GM18519 (cell line): Measurements from ENCODE around the gene VSIG2.

Experiments
- ATAC-seq: cut with Tn5 transposase; IDR thresholded peaks from one replicate; pipeline ENCODE4 v1.9.1; 2021; ENCODE audit warnings: mild to moderate bottlenecking, moderate library complexity; ENCODE audit not compliant: unreplicated experiment, low FRiP score

The VSIG2 gene

DNA sequence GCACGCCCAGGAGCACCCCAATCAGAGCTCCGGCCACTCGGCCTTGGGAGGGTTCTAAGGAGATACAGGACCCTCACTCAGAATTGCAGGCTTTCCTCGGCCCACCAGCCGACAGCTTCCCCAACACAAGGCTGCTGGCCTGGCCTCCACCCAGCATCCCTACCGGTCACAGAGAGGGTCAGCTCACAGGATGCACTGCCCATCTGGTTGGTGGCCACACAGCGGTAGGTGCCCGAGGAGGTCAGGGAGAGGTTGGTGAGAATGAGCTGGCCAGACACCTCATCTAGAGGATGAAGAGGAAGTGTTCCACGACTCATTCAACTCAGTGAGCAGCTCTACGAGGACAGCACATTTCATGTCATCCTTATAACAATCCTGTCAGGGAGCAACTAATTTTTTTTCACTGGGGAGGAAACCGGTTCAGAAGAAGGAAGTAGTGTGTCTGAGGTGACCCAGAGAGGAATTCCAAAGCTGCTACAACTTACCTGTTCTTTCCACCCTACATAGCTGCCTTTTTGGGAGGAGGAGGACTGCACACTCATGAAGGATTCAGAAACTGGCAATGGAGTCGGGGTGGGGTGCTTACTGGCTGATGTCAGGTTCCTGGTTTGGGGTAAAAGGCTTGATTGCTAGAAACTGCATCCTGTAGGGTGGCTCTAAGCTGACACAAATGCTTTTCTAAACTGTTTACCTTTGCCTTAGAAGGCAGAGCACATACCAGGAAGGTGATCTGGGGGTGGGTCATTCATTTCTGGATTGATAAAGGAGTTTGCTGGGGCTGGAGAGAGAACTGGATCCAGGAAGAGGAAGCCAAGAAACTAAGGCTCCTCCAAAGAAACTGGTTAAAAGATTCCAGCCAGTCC, 3.3 kb downstream of the VSIG2 start:
- no peak for ATAC-seq

DNA sequence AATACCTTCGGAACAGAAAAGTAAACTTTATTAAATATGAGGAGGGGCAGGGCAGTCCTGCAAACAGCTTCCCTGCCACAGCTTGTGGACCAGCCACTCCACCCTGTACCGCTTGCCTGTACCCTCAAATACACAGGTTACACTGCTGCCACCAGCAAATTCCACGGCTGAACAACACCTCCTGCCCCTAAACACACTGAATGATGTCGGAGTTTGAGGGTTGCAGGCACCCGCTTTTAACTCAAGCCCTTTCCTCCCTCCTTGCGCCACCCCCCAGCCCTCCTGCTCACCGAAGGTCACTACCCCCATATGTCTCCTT, 4.0 kb downstream of the VSIG2 start:
- ATAC-seq, result no peak

DNA sequence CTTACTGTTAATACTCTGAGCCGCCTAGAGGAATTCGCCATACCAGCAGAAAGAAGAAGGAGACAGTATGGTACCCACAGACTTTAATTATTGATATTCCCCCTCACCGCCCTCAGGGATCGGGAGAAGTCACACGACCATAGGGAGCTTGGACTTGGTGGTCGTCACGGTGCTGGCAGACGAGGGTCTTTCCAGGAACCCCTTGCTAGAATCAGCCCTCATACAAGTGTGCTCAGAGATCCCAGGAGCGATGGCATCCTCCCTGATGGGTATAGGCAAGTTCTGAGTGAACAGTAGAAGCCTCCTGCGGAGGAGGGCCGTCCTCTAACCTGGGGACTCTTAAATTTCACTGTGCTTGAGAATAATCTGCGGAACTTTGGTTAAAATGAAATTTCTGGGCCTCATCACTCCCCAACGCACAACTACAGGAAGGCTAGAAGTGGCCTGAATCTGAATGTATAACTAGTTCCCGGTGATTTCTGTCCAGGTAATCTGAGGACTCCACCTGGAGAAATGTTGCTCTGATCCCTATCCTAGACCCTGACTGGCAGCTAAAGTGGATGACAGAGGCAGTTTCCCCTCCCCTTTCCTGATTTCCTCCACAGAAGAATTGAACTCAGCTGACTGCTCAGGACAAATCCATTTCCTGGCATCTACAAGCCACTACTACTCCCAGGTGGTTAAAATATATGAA, 4.5 kb downstream of the VSIG2 start:
- no peak for ATAC-seq

DNA sequence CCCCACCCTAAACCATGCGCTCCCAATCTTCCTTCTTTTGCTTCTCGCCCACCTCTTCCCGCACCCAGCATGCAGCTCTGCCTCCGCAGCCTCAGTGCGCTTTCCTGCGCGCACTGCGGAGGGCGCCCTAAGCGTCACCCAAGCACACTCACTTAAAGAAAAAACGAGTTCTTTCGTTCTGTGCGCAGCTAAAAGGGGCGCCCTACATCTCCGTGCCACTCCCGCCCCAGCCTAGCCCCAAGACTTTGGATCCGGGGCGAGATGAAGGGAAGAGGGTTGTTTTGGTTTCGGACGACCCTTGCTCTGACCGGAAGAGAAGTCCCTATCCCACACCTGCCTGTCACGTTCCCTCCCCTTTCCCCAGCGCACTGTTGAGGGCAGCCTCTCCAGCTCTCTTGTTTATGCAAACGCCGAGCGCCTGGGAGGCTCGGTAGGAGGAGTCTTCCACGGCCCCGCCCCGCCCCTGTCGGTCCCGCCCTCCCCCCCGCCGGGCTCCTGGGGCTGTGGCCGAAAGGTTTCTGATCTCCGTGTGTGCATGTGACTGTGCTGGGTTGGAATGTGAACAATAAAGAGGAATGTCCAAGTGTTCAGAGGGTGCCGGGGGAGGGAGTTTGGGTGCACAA, 5.3 kb downstream of the VSIG2 start:
- peak; percentile 78 for ATAC-seq

DNA sequence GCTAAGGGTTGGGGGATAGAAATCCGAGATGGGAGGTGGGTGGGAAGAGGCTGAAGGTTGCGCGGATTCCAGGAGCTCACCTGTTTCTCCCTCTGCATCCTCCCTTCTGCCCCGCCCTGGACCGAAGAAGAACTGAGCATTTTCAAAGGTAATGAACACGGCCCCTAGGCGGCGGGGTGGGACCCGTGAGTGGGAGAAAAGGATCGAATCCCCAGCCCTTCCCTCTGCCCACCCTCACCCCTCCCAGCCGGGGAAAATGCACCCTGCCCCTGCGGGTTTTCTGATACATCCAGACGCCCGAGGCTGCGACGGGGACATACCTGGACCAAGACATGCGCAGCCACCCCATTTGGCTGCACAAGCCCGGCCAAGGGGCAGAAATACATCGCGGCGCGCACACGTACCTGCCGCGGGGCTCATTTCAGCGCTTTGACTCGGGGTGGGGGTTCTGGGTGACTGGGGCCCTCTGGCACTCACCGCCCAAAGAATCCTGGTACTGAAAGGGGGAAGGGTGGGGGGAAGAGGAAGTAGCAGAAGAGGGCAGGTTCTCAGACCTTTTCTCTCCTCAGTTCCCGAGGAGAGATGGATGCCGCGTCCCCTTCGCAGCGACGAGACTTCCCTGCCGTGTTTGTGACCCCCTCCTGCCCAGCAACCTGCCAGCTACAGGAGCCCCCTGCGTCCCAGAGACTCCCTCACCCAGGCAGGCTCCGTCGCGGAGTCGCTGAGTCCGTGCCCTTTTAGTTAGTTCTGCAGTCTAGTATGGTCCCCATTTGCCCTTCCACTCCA, 6.0 kb downstream of the VSIG2 start:
- ATAC-seq, result no peak

DNA sequence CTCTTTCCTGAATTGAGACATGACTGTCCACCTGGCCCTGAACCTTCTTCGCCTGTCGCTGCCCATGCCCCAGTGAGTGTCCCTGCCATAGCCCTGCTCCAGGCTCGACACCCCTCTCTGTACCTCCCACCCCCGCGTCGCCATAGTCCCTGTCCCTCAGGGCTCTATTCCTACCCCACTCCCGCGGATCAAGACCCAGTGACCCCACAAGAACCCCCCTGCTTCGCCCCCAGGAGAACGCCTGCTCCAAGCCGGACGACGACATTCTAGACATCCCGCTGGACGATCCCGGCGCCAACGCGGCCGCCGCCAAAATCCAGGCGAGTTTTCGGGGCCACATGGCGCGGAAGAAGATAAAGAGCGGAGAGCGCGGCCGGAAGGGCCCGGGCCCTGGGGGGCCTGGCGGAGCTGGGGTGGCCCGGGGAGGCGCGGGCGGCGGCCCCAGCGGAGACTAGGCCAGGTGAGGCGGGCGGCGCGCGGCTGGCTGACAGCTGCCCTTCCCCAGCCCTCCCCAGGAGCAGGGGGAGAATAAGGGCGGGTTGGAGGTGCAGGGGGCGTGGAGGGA, 6.7 kb downstream of the VSIG2 start:
- no peak for ATAC-seq

DNA sequence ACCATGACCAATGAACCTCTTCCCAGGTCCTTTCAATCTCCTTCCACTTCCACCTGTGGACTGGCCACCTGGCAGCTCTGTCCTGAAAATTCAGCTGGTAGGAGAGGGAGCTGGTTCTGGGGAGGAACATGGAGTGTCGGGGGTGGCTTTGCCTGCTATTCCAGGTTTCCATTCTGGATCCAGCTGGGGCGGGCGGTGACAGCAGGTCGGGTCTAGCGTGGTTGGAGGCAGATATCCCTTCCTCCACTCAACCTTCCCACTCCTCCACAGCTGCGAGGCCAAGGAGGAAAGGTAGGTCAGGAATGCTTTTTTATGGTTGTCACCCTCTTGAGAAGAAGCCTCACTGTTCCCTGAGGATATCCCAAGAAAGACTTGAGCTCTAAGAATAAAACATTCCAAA, 9.0 kb downstream of the VSIG2 start:
- no peak for ATAC-seq

DNA sequence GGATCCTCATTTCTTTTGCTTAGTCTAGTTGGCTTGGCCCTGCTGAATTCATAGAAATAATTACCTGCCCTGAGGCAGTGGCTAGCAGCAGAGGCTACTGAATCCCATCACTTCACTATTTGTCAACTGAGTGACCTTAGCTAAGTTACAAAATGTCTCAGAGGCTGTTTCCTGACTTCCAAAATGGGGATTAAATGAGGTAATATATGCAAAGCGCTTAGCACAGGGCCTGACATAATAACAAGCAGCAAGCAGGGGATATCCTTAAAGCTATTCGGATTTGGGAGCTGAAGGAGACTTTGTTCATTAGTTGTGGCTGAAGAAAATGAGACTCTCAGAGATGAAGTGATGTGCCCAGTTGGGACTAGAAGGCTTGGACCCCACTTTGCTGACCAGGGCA, 9.5 kb downstream of the VSIG2 start:
- no peak for ATAC-seq

DNA sequence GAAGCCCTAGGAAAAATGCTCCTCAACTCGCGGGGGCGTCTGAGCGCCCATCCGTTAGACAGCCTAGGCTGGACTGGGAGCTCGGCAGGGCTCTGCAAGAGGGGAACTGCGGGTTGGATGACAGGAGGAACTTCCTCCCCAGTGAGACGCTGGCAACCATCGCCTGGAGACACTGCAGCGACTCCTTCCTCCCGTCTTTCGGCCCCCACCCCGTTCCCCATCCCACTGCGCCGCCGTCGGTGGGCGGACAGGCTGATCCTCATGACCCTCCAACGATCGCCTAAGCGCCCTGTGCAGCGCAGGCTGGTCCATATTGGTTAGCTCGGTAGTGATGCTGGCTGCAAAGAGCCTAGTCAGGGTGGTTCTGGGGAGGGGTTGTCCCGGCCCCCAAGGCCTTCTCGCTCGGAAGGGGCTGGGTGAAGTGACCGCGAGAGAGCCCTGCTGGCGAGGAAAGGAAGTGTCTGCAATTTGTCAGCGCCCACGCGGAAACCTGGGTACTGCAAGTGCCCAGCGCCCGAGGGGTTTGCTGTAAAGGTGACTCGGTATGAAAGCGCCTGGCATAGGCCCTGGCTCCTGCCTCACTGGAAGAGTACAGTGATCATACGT, 11.7 kb downstream of the VSIG2 start:
- peak; percentile 31 for ATAC-seq

DNA sequence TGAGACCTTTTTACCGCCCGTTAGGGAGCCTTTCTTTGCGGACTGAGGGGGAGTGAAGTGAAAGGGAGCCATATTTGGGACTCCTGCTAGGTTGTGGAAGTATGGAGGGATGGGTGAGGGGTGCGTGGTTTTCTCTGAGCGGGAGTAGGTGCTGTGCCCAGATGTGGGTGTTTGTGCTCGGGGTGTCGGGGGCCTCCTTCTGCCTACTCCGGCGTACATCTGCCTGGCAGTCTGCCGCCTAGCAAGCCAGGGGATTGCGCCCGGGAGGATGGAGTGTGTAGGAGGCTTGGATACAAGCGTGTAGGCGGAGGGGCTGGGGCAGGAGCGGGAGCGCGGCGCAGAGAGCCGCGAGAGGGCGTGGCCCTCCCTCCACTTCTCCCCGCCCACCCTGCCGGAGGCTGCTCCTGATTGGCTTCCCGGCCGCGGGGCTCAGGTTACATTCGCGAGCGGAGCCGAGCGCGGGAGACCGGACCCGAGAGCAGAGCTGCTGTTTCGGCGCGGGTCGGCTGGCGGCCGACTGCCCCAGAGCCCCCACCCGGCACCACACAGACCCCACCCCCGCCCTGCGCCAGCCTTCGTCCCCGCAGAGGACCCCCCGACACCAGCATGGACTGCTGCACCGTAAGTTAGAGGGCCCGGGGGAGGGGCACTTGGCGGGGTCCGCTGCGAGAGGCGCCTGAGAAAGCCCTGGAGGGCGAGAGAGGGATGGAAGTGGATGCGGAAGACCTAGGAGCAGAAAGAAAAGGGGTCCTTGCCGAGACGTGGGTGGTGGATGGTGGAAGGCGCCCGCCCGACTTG, 12.4 kb downstream of the VSIG2 start, which contains the start of gene NRGN:
Gene NRGN, plus strand, starts transcription at position 464 of the 798 bp plus-strand sequence. Its CDS starts 143 bp downstream, at position 607.
- peak; percentile 94 for ATAC-seq

DNA sequence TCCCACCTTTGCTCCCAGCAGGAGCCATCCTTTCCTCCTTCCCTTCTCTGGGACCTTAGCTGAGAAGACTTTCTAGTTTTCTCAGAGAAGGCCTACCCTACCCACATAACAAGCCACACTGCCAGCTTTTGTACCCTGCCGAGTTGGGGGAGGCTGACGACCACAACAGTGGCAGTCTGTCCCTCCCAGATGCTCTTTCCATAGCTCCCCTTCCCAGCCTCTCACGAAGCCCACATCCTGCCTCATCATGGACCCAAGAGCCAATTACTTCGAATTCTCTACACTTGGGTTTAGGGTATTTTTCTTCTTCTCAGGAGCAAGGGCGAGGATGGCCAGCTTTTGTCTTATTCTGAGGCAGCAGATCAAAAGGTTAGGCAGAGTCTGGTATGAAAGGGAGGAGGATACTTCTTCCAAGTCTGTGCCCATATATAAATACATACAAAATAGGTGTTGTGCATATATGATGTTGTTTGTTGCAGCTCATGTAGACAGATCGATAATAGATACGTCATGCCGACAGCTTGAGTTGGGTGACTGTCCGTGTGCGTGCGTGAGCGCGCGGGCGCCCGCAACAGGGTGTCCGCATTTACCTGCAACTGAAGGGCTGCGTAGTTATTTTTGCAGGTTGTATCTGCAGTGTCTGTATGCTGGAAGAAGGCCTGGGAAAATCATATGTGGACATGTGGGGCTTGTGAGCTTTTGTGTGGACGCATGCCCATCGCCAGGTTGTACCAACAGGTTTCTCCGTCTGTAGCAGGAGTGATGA, 13.2 kb downstream of the VSIG2 start:
- ATAC-seq, result no peak

DNA sequence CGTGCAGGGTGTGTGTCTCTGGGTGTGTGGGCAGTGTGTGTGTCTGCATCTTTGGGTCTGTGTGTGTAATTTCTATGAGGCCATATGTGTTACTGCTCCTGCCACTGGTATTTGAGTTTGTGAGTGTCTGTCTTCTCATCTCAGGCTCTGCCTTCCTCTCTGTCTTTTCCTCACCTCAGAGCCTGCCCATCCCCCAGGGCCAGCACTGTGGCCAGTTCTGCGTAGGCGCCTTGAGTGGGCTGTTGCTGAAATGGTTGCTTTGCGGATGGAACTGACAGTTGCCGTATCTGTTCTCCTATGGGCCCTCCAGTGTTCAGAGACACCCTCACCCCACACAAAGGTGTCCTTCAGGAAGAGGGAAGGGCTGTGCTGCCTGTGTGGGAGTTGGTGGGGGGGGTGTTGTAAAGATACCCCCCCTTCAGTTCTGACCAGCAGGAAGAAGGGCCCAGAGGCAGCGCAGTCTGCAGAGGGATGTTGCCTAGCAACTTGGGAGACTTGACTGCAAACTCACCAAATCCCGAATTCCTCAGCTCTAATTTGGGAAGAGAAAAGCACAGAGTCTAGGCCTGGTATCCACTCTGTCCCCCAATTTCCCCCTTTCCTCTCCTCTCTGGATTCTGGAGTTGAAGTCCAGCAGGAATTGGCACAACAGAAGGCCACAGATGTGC, 14.3 kb downstream of the VSIG2 start:
- no peak for ATAC-seq

DNA sequence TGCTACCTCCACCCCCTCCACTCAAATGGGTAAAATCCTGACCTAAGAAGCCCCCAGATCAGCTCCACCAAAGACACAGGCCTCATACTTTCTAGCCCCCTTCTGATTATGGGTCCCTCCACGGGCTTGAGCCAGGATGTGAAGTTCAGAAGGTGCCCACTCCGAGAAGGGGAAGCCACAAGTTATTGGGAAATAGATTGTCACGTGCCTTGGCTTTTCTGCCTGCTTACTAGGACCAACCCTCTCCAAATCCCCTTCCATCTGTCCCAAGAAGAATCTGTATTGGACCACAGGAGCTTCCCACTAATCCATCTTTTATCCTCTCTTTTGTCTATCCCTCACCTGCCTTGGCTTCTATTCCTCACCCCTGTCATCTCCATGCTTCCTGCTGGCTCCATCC, 15.3 kb downstream of the VSIG2 start:
- no peak for ATAC-seq

DNA sequence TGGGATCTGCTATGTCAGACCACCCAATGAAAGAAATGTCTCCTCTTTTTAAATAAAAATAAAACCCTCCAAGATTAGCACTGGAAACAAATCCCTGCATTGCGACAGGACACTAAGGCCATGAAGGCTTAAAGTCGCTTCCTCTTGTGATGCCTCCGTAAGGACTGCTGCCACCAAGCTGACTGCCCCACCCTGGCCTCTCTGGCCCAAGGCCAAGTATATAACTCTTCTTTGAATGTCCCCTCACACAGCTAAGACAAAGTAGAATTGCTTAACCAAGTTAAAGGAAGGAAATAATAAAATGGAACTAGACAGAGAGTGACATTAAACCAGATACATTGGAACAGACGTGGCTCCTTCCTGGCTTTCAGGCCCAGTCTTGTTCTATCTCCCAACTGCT, 19.8 kb downstream of the VSIG2 start:
- no peak for ATAC-seq

DNA sequence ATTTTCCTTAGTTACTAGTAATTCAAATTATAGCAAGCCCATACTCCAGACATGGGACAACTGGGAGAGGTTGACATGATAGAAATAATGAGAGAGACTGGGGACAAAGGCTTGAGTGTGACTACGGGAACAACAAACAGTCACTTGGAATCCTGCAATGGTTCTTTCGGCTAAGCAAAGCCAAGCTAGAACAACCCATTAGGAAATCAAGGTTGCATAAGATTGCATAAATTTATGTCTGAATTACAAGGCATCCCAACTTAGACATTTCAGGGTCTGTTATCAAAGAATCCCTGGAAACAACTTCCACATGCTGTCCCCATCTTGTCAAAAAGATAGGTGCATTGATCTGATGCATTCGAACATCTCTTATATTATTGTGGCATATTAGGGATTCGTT, 22.5 kb downstream of the VSIG2 start:
- no peak for ATAC-seq

DNA sequence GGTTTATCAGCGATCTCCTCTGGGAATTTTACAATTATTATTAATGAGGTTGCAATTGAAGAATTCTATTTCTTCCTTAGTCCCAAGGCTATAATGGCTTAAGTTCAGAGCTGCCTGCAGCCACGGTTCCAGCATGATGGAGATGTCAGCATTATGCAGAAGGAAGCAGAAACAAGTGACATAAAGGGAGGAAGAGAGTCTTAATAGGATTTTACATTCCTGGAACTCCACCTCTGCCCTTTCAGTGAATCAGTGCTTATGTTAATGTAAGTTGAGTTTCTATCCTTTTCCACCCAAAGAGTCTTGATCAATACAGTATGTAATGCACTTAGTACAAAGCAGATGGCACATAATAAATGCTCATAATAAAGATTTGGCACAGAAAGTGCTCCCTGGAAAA, 23.9 kb downstream of the VSIG2 start:
- ATAC-seq, result no peak

DNA sequence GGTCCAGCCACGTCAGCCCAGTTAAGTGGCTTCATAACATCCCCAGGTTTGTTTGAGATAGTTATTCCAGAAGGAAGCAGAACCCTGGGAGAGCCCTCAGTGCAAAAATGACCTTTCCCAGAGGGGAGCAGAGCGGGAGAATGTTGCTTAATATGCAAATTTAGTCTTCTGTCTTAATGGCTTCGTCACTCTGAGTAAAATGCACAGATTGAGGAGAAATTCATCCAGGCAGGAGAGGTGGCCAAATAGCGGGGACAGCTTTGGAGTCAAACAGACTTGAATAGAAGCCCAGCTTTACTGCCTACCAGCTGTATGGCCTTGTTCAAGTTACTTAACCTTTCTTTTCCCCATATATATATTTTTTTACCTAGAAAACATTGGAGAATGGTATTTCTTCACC, 24.6 kb downstream of the VSIG2 start:
- no peak for ATAC-seq

DNA sequence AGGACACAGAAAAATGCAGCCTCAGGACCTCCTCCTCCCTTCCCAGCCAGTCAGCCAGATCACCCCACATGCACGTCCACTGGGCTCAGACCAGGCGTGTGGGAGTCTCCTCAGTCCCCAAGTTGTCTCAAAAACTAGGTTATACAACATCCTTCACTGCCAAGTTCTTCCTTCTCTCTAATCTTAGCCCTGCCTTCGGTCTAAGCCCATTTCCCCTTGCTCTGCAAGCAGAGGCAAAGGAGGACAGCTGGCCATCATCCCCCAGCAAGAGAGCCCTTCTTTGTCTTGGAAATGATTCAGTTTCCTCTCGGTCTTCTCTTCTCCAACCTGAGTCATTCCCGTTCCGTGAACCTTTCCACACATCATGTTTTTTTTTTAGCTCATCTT, 26.3 kb downstream of the VSIG2 start:
- no peak for ATAC-seq
